GM12891 (cell line): ENCODE measurements around the gene TTC28.

Experiments
- DNase-seq: peaks from one replicate; pipeline ENCODE4 v3.0.0; 2011; ENCODE audit warnings: low spot score; ENCODE audit not compliant: insufficient read length
- FAIRE-seq: peaks from 2 replicates; lab custom pipeline; 2011; peaks lifted over from hg19 to GRCh38; lab: Jason Lieb, UNC
- PAX5 ChIP-seq: IDR thresholded peaks from 2 replicates; pipeline ENCODE4 v1.6.1; 2011; ENCODE audit warnings: low read length, moderate library complexity, mild to moderate bottlenecking; ENCODE audit not compliant: insufficient read depth, severe bottlenecking
- POLR2A ChIP-seq: IDR thresholded peaks from 2 replicates; pipeline ENCODE4 v1.6.1; 2011; ENCODE audit warnings: low read depth, low read length, control low read depth
- POLR2AphosphoS5 ChIP-seq: IDR thresholded peaks from 2 replicates; pipeline ENCODE4 v1.6.1; 2011; ENCODE audit warnings: low read depth, low read length, control low read depth
- POU2F2 ChIP-seq: IDR thresholded peaks from 2 replicates; pipeline ENCODE4 v1.6.1; 2011; ENCODE audit warnings: low read depth, mild to moderate bottlenecking, control low read depth, low read length, moderate library complexity
- SPI1 ChIP-seq: IDR thresholded peaks from 2 replicates; pipeline ENCODE4 v1.6.1; 2011; ENCODE audit warnings: low read depth, low read length, control low read depth
- TAF1 ChIP-seq: IDR thresholded peaks from 2 replicates; pipeline ENCODE4 v1.6.1; 2011; ENCODE audit warnings: low read depth, low read length, control low read depth

The TTC28 gene

DNA sequence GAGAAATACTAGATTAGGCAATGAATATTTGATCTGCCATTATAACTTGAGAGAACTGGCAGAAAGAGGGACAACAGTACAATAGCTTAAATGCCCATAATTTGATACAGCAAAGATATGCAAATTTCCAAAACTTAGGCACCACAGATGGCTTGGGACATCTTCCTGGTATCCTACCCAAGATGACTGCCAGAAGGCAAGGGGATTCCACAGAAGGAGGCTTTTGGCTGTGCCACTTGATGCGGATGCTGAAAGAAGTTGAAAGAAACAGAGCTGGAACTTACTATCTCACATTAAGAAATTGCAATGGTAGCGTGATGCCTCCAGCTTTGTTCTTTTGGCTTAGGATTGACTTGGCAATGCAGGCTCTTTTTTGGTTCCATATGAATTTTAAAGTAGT is 216.7 kb downstream of the TTC28 start:
- DNase-seq (no peak), FAIRE-seq (no peak)
- TF ChIP-seq PAX5 (no peak), POU2F2 (no peak), POLR2A (no peak), TAF1 (no peak), SPI1 (no peak), POLR2AphosphoS5 (no peak)

DNA sequence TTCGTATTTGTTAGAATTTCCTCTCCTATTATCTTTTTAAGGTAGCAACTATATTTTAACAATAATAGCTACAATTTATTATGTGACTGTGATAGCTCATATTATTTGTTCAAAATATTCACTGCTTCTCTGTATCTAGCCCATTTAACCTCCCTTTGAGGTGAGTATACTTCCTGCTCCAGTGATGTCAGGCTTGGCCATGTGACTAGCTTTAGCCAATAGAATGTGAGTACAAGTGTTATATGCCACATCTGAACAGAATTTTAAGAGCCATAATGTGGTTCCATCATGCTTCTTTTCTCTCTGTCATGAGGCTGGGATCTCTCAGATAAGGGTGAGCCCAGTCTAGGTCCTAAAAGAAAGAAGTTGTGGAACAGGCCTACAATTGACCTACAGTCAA is 217.6 kb downstream of the TTC28 start:
- TF ChIP-seq TAF1 (no peak), POLR2A (no peak), PAX5 (no peak), POU2F2 (no peak), POLR2AphosphoS5 (no peak), SPI1 (no peak)
- FAIRE-seq (no peak), DNase-seq (no peak)

DNA sequence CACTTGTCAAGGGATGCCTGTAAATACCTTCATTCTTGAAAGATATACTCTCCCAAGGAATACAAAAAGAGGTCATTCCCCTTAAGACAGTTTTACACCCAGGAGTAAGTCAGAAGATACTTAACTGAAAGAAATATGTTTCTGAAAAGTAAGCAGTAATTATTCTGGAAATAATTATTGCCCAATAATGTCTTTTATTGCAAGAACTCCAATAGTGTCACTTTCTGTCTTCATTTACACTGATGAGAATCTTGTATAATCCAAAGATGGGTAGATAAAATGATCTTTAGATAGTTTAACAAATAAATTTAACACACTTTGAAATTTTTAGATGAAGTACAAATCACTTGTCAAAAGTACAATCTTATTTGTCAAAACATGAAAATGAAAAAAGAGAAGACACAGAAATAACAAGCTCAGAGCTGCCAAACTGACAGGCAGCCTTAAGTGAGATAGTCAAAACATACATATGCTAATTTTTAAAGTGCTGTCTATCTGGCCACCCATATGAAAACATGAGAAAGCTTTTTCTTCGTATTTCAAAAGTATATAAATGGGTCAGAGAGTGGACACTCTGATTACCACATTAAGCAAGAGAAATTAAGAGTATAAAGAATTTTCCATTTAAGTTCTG is 225.1 kb downstream of the TTC28 start:
- no peak for TF ChIP-seq POU2F2
- TF ChIP-seq POLR2A: no peak
- no peak for TF ChIP-seq TAF1
- TF ChIP-seq POLR2AphosphoS5: no peak
- TF ChIP-seq PAX5: no peak
- no peak for TF ChIP-seq SPI1
- DNase-seq (no peak), FAIRE-seq (no peak)

DNA sequence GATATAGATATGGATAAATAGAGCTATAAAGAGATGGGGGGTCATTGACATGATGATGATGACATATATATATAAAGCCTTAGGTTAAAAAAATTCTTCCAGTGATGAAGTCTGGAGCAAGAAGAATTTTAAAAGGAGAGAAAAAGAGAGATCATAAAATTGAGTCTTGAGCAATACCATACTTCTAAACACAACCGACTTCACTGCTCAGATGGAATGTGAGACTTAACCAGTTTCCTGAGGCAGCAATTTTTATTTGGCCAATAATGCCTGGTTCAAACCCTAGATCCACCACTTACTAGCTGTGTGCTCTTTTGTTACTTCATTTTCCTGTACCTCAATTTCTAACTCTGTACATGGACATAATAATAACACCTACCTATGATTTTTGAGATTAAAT is 229.5 kb downstream of the TTC28 start:
- TF ChIP-seq TAF1: no peak
- no peak for TF ChIP-seq PAX5
- TF ChIP-seq POLR2AphosphoS5: no peak
- TF ChIP-seq SPI1: no peak
- TF ChIP-seq POLR2A: no peak
- no peak for TF ChIP-seq POU2F2
- DNase-seq: no peak
- FAIRE-seq: no peak

DNA sequence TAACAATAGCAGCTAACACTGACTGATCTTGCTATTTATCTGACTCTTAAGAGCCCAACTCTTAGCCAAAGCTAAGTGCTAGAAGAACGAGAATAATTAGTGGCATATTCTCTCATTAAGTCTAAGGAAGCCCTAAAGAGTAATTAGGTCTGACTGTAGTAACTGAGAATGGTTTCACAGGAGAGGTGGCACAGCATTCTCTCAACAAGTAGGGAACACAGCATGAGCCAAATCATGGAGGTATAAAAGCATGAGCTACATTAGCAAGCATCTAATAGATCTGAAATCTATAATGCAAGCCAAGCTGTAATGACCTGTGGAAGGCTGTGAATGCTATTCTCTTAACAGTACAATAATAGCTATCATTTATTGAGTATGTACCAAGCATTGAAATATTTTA is 230.6 kb downstream of the TTC28 start:
- TF ChIP-seq TAF1: no peak
- no peak for TF ChIP-seq POU2F2
- TF ChIP-seq POLR2A: no peak
- no peak for TF ChIP-seq PAX5
- no peak for TF ChIP-seq POLR2AphosphoS5
- TF ChIP-seq SPI1: no peak
- FAIRE-seq (no peak), DNase-seq (no peak)

DNA sequence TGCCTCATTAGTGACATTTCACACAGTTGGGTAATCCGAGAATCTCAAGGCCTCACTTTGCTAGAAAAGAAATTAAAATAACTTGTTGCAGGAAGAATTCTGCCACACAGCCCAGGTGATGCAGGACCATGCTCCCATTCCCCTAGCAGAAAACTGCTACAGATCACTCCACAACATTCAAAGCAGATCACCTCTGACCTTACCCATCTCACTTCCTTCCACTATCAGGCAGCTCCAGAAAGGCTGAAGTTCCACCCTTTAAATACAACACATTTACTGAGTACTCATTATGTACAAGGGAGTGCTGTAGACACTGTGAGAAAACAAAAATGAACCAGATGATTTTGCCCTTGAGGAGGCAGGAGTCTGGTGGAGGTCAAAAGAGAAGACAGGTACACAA is 231.0 kb downstream of the TTC28 start:
- no peak for FAIRE-seq
- no peak for DNase-seq
- TF ChIP-seq POLR2AphosphoS5 (no peak), POLR2A (no peak), PAX5 (no peak), SPI1 (no peak), POU2F2 (no peak), TAF1 (no peak)

DNA sequence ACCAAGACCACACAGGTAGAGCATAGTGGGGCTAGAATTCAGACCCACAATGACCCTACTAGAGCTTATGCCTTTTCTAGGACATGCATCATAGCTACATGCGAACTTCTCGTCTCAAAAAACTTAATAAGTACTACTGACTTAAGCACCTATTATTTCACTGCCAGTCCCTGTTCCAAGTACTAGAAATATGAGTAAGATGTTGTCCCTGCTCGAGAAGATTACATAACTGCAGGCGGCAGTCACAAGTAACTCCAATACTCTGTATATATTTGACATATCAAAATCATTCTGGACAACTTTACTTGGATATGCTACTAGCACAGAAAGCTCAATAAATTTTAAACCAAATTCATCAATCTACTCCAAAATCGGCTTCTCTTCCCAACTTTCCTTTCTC is 235.0 kb downstream of the TTC28 start:
- no peak for TF ChIP-seq POLR2A
- TF ChIP-seq POLR2AphosphoS5: no peak
- TF ChIP-seq POU2F2: no peak
- TF ChIP-seq SPI1: no peak
- no peak for TF ChIP-seq TAF1
- no peak for TF ChIP-seq PAX5
- DNase-seq: no peak
- no peak for FAIRE-seq

DNA sequence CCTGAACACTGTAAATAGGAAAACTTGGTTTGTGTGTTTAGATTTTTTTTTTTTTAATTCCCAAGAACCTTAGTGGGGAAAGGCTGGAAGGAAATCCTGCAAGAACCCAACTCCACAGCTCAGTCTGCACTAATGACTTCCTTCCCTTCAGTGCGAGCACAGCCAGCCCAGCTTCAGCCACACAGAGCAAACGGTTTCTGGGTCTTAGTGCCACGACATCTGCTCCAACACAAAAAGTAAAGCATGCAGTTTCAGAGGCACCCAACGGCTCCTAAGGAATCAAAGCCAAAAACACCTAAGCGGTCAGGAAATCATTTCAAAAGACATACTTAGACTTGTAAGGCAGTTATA is 236.1 kb downstream of the TTC28 start:
- DNase-seq (no peak), FAIRE-seq (no peak)
- TF ChIP-seq SPI1 (0 out of 2 replicates have a peak, but pooled peaks have one; percentile 10), POLR2A (no peak)

DNA sequence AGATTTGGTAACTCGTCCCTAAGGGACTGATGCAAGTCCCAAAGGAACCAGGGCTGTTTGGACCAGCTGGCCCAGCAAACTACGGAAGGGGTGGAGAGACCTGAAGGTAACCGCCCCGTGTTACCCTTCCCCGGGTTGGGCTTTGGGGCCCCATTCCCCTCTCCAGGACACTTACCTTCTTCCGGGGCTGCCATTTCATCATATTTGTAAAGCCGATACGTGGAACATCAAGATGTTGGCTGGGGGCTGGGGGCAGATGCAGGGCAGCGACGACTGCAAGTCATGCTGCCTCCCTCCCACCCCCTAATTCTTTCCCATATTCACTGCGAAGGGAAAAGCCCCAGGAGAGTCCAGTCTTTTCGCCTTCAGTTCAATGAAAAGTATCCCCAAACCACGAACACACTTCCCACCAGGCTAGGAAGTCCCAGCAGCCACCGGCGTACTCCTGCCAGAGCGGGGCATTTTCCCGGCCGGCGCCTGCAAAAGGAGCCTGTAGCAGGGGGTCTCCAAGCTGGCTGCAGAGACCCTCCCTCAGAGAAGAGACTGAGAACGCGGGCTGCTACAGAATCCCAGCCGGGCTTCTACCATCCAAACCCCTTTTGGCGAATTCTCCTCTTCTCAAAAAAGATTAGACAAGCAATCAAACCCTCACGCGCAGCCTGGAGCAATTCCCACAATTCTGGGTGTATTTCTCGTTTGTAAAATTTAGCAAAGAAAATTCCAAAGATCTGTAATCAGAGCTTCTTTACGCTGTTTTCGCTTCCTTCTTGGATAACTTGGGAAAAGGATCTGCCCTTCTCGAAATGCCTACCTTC is 236.7 kb downstream of the TTC28 start:
- FAIRE-seq: no peak
- TF ChIP-seq TAF1 (no peak), POLR2A (no peak), POLR2AphosphoS5 (no peak), POU2F2 (no peak), SPI1 (no peak), PAX5 (no peak)
- DNase-seq: peak; percentile 11
